Hepatocyte (in vitro differentiated cells): Measurements from ENCODE around the gene L3MBTL3.

Experiments used
- EZH2 ChIP-seq: fragments of 200-600 bp; sonication (generic); IDR thresholded peaks from 2 replicates; pipeline ENCODE4 v1.6.1; 2016; ENCODE audit warnings: antibody characterized with exemption, mild to moderate bottlenecking, borderline replicate concordance
- EZH2phosphoT487 ChIP-seq: fragments of 200-600 bp; sonication (generic); IDR thresholded peaks from one replicate; pipeline ENCODE4 v1.6.1; 2018; ENCODE audit warnings: antibody characterized with exemption, mild to moderate bottlenecking, low read depth, moderate library complexity; ENCODE audit not compliant: unreplicated experiment, severe bottlenecking
- TF ChIP-seq, protein P1 (sequence below): fragments of 200-600 bp; sonication (generic); IDR thresholded peaks from 2 replicates; pipeline ENCODE4 v1.5.1; 2016; ENCODE audit warnings: antibody characterized with exemption, mild to moderate bottlenecking; ENCODE audit not compliant: poor library complexity

DNA sequence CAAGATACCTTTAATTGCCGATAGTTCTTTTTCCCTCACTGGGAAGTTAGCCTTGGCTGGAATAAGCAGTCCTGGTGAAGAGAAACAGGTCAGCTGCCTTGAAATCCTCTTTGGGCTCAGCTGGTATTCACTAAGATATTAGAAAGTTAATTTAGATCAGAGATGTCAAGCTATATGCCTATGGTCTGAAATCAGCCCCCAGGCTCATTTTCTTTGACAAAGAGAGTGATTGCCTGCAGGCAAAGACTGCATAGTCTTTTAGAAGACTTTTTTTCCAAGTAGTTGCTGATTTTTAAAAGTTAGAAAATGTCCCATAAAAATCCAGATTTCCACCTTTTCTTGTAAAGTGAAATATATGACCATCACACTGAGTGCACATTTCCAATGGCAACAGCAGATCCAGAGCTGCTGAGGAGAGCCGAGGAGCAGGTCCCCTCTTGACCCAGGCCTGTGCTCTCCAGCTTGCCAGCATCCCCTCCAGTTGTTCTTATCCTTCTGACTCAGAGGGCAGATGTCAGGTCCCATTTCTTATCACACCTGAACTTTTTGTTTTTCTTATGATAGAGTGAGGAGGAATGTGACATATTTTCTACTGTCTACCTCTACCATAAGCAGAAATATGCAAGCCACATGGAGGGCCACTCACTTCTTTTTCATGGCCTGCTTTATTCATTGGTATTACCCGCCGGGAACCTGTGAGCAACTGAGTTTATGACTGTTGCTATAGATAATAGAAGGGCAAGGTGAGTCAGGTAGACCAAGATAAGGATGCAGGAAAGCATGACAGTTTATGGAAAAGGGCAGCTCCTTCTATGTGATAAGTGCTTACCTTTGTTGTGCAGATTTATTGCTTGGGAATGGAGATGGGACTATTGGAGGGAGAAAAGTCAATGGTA, 17.6 kb upstream of the L3MBTL3 start:
- TF ChIP-seq, protein P1, sequence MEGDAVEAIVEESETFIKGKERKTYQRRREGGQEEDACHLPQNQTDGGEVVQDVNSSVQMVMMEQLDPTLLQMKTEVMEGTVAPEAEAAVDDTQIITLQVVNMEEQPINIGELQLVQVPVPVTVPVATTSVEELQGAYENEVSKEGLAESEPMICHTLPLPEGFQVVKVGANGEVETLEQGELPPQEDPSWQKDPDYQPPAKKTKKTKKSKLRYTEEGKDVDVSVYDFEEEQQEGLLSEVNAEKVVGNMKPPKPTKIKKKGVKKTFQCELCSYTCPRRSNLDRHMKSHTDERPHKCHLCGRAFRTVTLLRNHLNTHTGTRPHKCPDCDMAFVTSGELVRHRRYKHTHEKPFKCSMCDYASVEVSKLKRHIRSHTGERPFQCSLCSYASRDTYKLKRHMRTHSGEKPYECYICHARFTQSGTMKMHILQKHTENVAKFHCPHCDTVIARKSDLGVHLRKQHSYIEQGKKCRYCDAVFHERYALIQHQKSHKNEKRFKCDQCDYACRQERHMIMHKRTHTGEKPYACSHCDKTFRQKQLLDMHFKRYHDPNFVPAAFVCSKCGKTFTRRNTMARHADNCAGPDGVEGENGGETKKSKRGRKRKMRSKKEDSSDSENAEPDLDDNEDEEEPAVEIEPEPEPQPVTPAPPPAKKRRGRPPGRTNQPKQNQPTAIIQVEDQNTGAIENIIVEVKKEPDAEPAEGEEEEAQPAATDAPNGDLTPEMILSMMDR: no peak
- TF ChIP-seq EZH2phosphoT487 (no peak), EZH2 (no peak)
